NCI-H2196 (cell line): ENCODE measurements around the gene C20orf204.

Experiments
- DNase-seq: peaks from one replicate; lab custom pipeline; 2025; ENCODE audit not compliant: unreplicated experiment; lab: John Stamatoyannopoulos, UW

The C20orf204 gene

GRCh38 chr20:64041040-64041780 lies 5.2 kb downstream of the C20orf204 start:
- no peak for DNase-seq

GRCh38 chr20:64041781-64042053 lies 5.7 kb downstream of the C20orf204 start:
- DNase-seq: no peak

GRCh38 chr20:64042054-64042781 lies 6.2 kb downstream of the C20orf204 start:
- DNase-seq: peak; percentile 28

- DNase-seq: no peak
Observed at GRCh38 chr20:64043768-64044167, 7.8 kb downstream of the C20orf204 start.

- no peak for DNase-seq
Observed at GRCh38 chr20:64044484-64045247, 8.7 kb downstream of the C20orf204 start.

- DNase-seq: no peak
Observed at GRCh38 chr20:64045346-64046011, 9.5 kb downstream of the C20orf204 start.

- DNase-seq: no peak
Observed at GRCh38 chr20:64047046-64047389, 11.0 kb downstream of the C20orf204 start.

GRCh38 chr20:64047968-64048401 lies 12.0 kb downstream of the C20orf204 start:
- no peak for DNase-seq

GRCh38 chr20:64048402-64049044 lies 12.5 kb downstream of the C20orf204 start:
- no peak for DNase-seq

GRCh38 chr20:64049060-64049877 lies 13.3 kb downstream of the C20orf204 start, which contains the start of gene SOX18:
SOX18 (minus strand) TSS chr20:64049639; CDS start chr20:64049516, 123 bp downstream.
- DNase-seq: peak; percentile 34

GRCh38 chr20:64049878-64050260 lies 13.9 kb downstream of the C20orf204 start:
- DNase-seq: no peak

- no peak for DNase-seq
Observed at GRCh38 chr20:64050261-64051032, 14.5 kb downstream of the C20orf204 start.

- DNase-seq: no peak
Observed at GRCh38 chr20:64051033-64051452, 15.1 kb downstream of the C20orf204 start.

- DNase-seq: no peak
Observed at GRCh38 chr20:64051561-64052325, 15.8 kb downstream of the C20orf204 start.

GRCh38 chr20:64052326-64052722 lies 16.3 kb downstream of the C20orf204 start:
- no peak for DNase-seq

- DNase-seq: no peak
Observed at GRCh38 chr20:64052987-64053840, 17.2 kb downstream of the C20orf204 start.

GRCh38 chr20:64053841-64054661 lies 18.1 kb downstream of the C20orf204 start:
- DNase-seq: no peak
